SU-DHL-6 (cell line): Measurements from ENCODE around the gene USP31.

ENCODE experiments used
- H2AFZ ChIP-seq: fragments of 200-600 bp; sonication (generic); 2 replicates; pipeline ENCODE4 v1.6.1; 2014; ENCODE audit warnings: low read depth, mild to moderate bottlenecking, moderate library complexity, mixed read lengths, antibody characterized with exemption, low read length; ENCODE audit not compliant: severe bottlenecking
- H3F3A ChIP-seq: fragments of 200-600 bp; shearing (Covaris generic); 2 replicates; pipeline ENCODE4 v1.6.0; 2016; ENCODE audit warnings: antibody characterized with exemption, mild to moderate bottlenecking; ENCODE audit not compliant: insufficient read depth
- H3K27ac ChIP-seq: fragments of 200-600 bp; sonication (generic); 2 replicates; pipeline ENCODE4 v1.5.1; 2016; ENCODE audit warnings: low read depth, mild to moderate bottlenecking, low read length, moderate library complexity, mixed read lengths
- H3K27me3 ChIP-seq: fragments of 200-600 bp; sonication (generic), shearing (Covaris generic); 2 replicates; pipeline ENCODE4 v1.6.0; 2014; ENCODE audit warnings: mild to moderate bottlenecking, low read length
- H3K36me3 ChIP-seq: fragments of 200-600 bp; sonication (generic); 2 replicates; pipeline ENCODE4 v1.6.1; 2014; ENCODE audit warnings: mild to moderate bottlenecking, low read length, mixed read lengths
- H3K4me2 ChIP-seq: fragments of 300-600, 200-600 bp; shearing (Covaris generic), sonication (generic); 2 replicates; pipeline ENCODE4 v1.6.0; 2014; ENCODE audit warnings: low read length, low read depth, mild to moderate bottlenecking; ENCODE audit not compliant: poor library complexity, severe bottlenecking
- H3K4me3 ChIP-seq: fragments of 200-600 bp; sonication (generic); 2 replicates; pipeline ENCODE4 v1.5.1; 2014; ENCODE audit warnings: antibody characterized with exemption, low read length, mild to moderate bottlenecking, mixed read lengths; ENCODE audit not compliant: insufficient read depth, poor library complexity, severe bottlenecking
- H3K79me2 ChIP-seq: fragments of 200-600 bp; sonication (generic); 2 replicates; pipeline ENCODE4 v1.6.1; 2014; ENCODE audit warnings: mild to moderate bottlenecking, low read length, moderate library complexity; ENCODE audit not compliant: insufficient read depth
- H3K9ac ChIP-seq: fragments of 200-600 bp; sonication (generic); 2 replicates; pipeline ENCODE4 v1.7.0; 2014; ENCODE audit warnings: mild to moderate bottlenecking, low read length
- H3K9me2 ChIP-seq: fragments of 200-600 bp; sonication (generic); replicated peaks from 2 replicates; pipeline ENCODE4 v1.6.1; 2014; ENCODE audit warnings: low read length; ENCODE audit not compliant: insufficient read depth
- H3K9me3 ChIP-seq: fragments of 200-600 bp; sonication (generic); 2 replicates; pipeline ENCODE4 v1.6.1; 2014; ENCODE audit warnings: low read length, mixed read lengths; ENCODE audit not compliant: insufficient read depth
- H4K20me1 ChIP-seq: fragments of 200-600 bp; sonication (generic); 2 replicates; pipeline ENCODE4 v1.6.1; 2014; ENCODE audit warnings: low read depth, mild to moderate bottlenecking, antibody characterized with exemption, low read length, moderate library complexity, mixed read lengths
- EZH2phosphoT487 ChIP-seq: fragments of 200-600 bp; sonication (generic), shearing (Covaris generic); conservative IDR thresholded peaks from 2 replicates; pipeline ENCODE4 v1.6.1; 2018; ENCODE audit warnings: mild to moderate bottlenecking, antibody characterized with exemption, low read length, moderate library complexity, mixed read lengths
- TF ChIP-seq, protein P1 (sequence below): fragments of 200-600 bp; sonication (generic); IDR thresholded peaks from one replicate; pipeline ENCODE4 v1.5.1; 2017; ENCODE audit warnings: antibody characterized with exemption, mild to moderate bottlenecking, low read length, moderate library complexity; ENCODE audit not compliant: insufficient read depth, poor library complexity, severe bottlenecking

The USP31 gene

DNA sequence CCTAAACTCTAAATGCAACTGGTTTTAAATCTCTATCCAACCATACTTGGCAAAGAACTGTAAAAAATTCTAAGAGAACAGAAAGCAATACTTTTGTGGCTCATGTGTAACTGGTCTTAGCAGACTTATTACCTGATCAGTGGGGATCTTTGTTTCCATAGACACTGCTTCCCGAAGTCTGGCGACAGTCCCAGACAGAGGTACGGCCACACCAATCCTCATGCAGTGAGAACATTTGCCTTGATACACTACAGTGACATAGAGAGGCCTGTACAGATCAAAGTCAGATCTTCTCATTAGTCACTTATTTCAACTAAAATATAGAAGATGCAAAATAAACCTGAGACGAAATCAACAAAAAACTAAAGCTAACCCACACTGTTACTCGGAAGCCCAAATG is 43.9 kb downstream of the USP31 start:
- Histone ChIP-seq H3K27ac (no peak overlapping the region), H2AFZ (no peak overlapping the region), H3K79me2 (no peaks in the 10 kb centered on the region)

DNA sequence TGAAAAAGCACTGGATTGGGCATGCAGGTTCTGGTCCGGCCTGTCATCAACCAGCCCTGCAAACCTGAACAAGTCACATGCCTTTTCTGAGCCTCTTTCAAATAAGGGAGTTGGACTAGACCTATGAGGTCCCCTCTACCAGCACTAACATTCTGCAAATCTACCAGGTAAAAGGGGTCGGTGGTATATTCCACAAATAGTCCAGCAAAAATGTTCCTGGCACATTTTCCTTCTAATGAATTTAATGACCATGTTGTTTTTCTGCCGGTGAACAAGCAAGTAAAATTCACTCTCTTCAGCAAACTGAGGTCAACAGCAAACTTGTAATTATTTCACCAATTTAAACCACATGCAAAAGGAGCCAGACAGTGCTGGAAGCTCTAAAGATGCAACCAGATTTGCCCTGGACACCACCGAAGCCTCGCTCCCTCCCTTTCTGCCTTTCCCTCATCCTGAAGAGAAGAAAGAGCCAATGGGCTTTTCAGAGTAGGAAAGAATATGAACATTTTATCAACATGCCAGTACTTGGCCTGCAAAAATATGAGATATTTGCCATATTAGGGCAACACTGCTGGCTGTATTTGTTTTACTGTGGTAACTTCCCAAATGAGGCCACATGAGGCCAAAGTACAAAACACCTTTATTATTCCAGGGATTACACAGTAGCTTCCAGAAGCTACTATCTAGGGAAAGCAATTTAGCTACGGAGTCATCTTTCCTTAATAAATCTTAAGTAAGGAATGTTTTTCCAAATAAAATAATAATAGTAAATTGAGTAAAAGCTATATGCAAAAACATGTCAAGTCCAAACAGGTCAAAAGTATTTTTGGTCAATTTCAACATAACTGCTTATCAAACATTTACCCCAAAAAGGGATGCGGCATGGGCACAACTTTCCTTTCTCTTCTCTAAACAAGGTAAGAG is 45.0 kb downstream of the USP31 start:
- Histone ChIP-seq H3K4me3 (no peak overlapping the region), H3F3A (no peaks in the 10 kb centered on the region), H3K9me2 (no peaks in the 10 kb centered on the region), H2AFZ (no peak overlapping the region), H3K79me2 (no peaks in the 10 kb centered on the region), H3K4me2 (no peak overlapping the region), H3K36me3 (peaks cover 6% of the 10 kb centered on the region; the same call in 1 of the 2 replicates), H3K27me3 (no peaks in the 10 kb centered on the region), H3K27ac (no peak overlapping the region), H4K20me1 (no peaks in the 10 kb centered on the region), H3K9me3 (no peaks in the 10 kb centered on the region), H3K9ac (no peak overlapping the region)
- TF ChIP-seq, protein P1, sequence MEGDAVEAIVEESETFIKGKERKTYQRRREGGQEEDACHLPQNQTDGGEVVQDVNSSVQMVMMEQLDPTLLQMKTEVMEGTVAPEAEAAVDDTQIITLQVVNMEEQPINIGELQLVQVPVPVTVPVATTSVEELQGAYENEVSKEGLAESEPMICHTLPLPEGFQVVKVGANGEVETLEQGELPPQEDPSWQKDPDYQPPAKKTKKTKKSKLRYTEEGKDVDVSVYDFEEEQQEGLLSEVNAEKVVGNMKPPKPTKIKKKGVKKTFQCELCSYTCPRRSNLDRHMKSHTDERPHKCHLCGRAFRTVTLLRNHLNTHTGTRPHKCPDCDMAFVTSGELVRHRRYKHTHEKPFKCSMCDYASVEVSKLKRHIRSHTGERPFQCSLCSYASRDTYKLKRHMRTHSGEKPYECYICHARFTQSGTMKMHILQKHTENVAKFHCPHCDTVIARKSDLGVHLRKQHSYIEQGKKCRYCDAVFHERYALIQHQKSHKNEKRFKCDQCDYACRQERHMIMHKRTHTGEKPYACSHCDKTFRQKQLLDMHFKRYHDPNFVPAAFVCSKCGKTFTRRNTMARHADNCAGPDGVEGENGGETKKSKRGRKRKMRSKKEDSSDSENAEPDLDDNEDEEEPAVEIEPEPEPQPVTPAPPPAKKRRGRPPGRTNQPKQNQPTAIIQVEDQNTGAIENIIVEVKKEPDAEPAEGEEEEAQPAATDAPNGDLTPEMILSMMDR: no peak
- TF ChIP-seq EZH2phosphoT487: no peak

More for the DNA sequence above, 43.9 kb downstream of the USP31 start:
- Histone ChIP-seq H3K9me3 (no peaks in the 10 kb centered on the region), H3K9ac (no peak overlapping the region), H3K4me3 (no peak overlapping the region), H3K9me2 (no peaks in the 10 kb centered on the region), H4K20me1 (no peaks in the 10 kb centered on the region), H3K27me3 (no peaks in the 10 kb centered on the region), H3K36me3 (no peaks in the 10 kb centered on the region), H3K4me2 (no peak overlapping the region), H3F3A (no peaks in the 10 kb centered on the region)
- TF ChIP-seq, protein P1: no peak
- TF ChIP-seq EZH2phosphoT487: no peak

GRCh38 chr16:23103603-23104002 is 45.6 kb downstream of the USP31 start:
- H3K4me2 ChIP-seq: no peak overlapping the region
- no peaks in the 10 kb centered on the region for H3K79me2 ChIP-seq
- H3K4me3 ChIP-seq: no peak overlapping the region
- H3K9ac ChIP-seq: no peak overlapping the region
- no peaks in the 10 kb centered on the region for H3K27me3 ChIP-seq
- H4K20me1 ChIP-seq: no peaks in the 10 kb centered on the region
- no peak overlapping the region for H2AFZ ChIP-seq
- H3K27ac ChIP-seq: no peak overlapping the region
- no peaks in the 10 kb centered on the region for H3F3A ChIP-seq
- H3K9me3 ChIP-seq: no peaks in the 10 kb centered on the region
- no peaks in the 10 kb centered on the region for H3K9me2 ChIP-seq
- no peak for TF ChIP-seq EZH2phosphoT487
- TF ChIP-seq, protein P1: no peak
- peaks cover 6% of the 10 kb centered on the region; the same call in 1 of the 2 replicates for H3K36me3 ChIP-seq
